HTR-8/SVneo (cell line): ENCODE measurements around the gene TPRG1.

Experiments
- DNase-seq: peaks from one replicate; pipeline ENCODE4 v3.0.0; 2011; ENCODE audit warnings: low spot score, mixed read lengths; ENCODE audit not compliant: insufficient read length
- FAIRE-seq: peaks from 2 replicates; lab custom pipeline; 2011; peaks lifted over from hg19 to GRCh38; lab: Jason Lieb, UNC

Gene TPRG1

GRCh38 chr3:189222927-189223636 lies 51.3 kb downstream of the TPRG1 start:
- no peak for FAIRE-seq
- DNase-seq, result no peak

- FAIRE-seq (no peak), DNase-seq (no peak)
These were observed 53.7 kb downstream of the TPRG1 start for GRCh38 chr3:189225431-189225830.

- no peak for DNase-seq
- no peak for FAIRE-seq
These were observed 55.5 kb downstream of the TPRG1 start for GRCh38 chr3:189227249-189227648.

- FAIRE-seq (no peak), DNase-seq (no peak)
These were observed 57.5 kb downstream of the TPRG1 start for GRCh38 chr3:189229196-189229828.

GRCh38 chr3:189232790-189233189 lies 61.0 kb downstream of the TPRG1 start:
- no peak for FAIRE-seq
- DNase-seq, result no peak

GRCh38 chr3:189233225-189233858 lies 61.6 kb downstream of the TPRG1 start:
- DNase-seq (peak; percentile 48), FAIRE-seq (no peak)

- no peak for FAIRE-seq
- no peak for DNase-seq
These were observed 63.4 kb downstream of the TPRG1 start for GRCh38 chr3:189235214-189235613.

GRCh38 chr3:189236352-189236751 lies 64.6 kb downstream of the TPRG1 start:
- FAIRE-seq (no peak), DNase-seq (no peak)

GRCh38 chr3:189237526-189237925 lies 65.8 kb downstream of the TPRG1 start:
- no peak for FAIRE-seq
- DNase-seq, result no peak

- DNase-seq (no peak), FAIRE-seq (no peak)
These were observed 66.3 kb downstream of the TPRG1 start for GRCh38 chr3:189238071-189238470.

- no peak for FAIRE-seq
- no peak for DNase-seq
These were observed 67.8 kb downstream of the TPRG1 start for GRCh38 chr3:189239616-189240015.

GRCh38 chr3:189249987-189250386 lies 78.2 kb downstream of the TPRG1 start:
- no peak for FAIRE-seq
- DNase-seq, result no peak

GRCh38 chr3:189258261-189258660 lies 86.5 kb downstream of the TPRG1 start:
- no peak for FAIRE-seq
- no peak for DNase-seq

- DNase-seq, result no peak
- no peak for FAIRE-seq
These were observed 89.1 kb downstream of the TPRG1 start for GRCh38 chr3:189260556-189261493.

GRCh38 chr3:189262746-189263145 lies 91.0 kb downstream of the TPRG1 start:
- FAIRE-seq (no peak), DNase-seq (no peak)

- DNase-seq (no peak), FAIRE-seq (no peak)
These were observed 96.3 kb downstream of the TPRG1 start for GRCh38 chr3:189267981-189268613.

- DNase-seq (no peak), FAIRE-seq (no peak)
These were observed 97.6 kb downstream of the TPRG1 start for GRCh38 chr3:189269365-189269764.

- DNase-seq, result peak; percentile 51
- FAIRE-seq, result peak; percentile 36
These were observed 98.6 kb downstream of the TPRG1 start for GRCh38 chr3:189270248-189270832.

GRCh38 chr3:189272500-189273119 lies 100.8 kb downstream of the TPRG1 start:
- DNase-seq, result no peak
- no peak for FAIRE-seq
